ENCODE results near the gene MVB12A.

GRCh38 chr19:17411801-17412200, 8.0 kb upstream of the MVB12A start:
- TF ChIP-seq POLR2AphosphoS5 (IDR thresholded peaks at IDR 0.05; ENCODE audit: low read depth, low read length) (no peak), SIN3A (IDR thresholded peaks at IDR 0.05; ENCODE audit: borderline replicate concordance, insufficient read depth, low read length) (no peak)

All from PFSK-1 (cell line).